Measurements from ENCODE around the gene NPRL2.

NPRL2 gene

GRCh38 chr3:50323614-50324199 is 26.9 kb downstream of the NPRL2 start:
- TF ChIP-seq CTCF (IDR thresholded peaks at IDR 0.05; ENCODE audit: low read depth, low read length), result peak; percentile 9
- H3K4me3 ChIP-seq (replicated peaks in 1 of 2; ENCODE audit: low read depth in 2 of 2, low read length in 2 of 2), result no peak overlapping the region
- DNase-seq (ENCODE audit: low read depth in 2 of 2), result peak; percentile 23 to 38

GRCh38 chr3:50323092-50323600 is 27.4 kb downstream of the NPRL2 start:
- no peak for TF ChIP-seq CTCF (IDR thresholded peaks at IDR 0.05; ENCODE audit: low read depth, low read length)
- peak; percentile 45 to 47 for DNase-seq (ENCODE audit: low read depth in 2 of 2)
- no peak overlapping the region for H3K4me3 ChIP-seq (replicated peaks in 1 of 2; ENCODE audit: low read depth in 2 of 2, low read length in 2 of 2)

- no peak for TF ChIP-seq CTCF (IDR thresholded peaks at IDR 0.05; ENCODE audit: low read depth, low read length)
Measured at GRCh38 chr3:50322386-50323091, 28.0 kb downstream of the NPRL2 start, which contains the start of gene HYAL2. HYAL2 (minus strand) TSS chr3:50322745; CDS start chr3:50320489, 2,256 bp downstream.

GRCh38 chr3:50322115-50322385 is 28.5 kb downstream of the NPRL2 start:
- peak overlapping the region; percentile 72 to 74 for H3K4me3 ChIP-seq (replicated peaks in 1 of 2; ENCODE audit: low read depth in 2 of 2, low read length in 2 of 2)
- DNase-seq (ENCODE audit: low read depth in 2 of 2), result no peak
- TF ChIP-seq CTCF (IDR thresholded peaks at IDR 0.05; ENCODE audit: low read depth, low read length), result no peak

More at GRCh38 chr3:50322386-50323091, 28.0 kb downstream of the NPRL2 start, which contains the start of gene HYAL2:
- peak within 1 kb of the TSS; percentile 72 to 74 for H3K4me3 ChIP-seq (replicated peaks in 1 of 2; ENCODE audit: low read depth in 2 of 2, low read length in 2 of 2)
- DNase-seq (ENCODE audit: low read depth in 2 of 2), result peak; percentile 29 to 76

GRCh38 chr3:50321336-50322114 is 29.1 kb downstream of the NPRL2 start:
- H3K4me3 ChIP-seq (replicated peaks in 1 of 2; ENCODE audit: low read depth in 2 of 2, low read length in 2 of 2), result peak overlapping the region; percentile 72 to 74
- TF ChIP-seq CTCF (IDR thresholded peaks at IDR 0.05; ENCODE audit: low read depth, low read length), result peak; percentile 47
- DNase-seq (ENCODE audit: low read depth in 2 of 2), result peak; percentile 88 to 92

- H3K4me3 ChIP-seq (replicated peaks in 1 of 2; ENCODE audit: low read depth in 2 of 2, low read length in 2 of 2), result peak overlapping the region; percentile 72 to 74
- peak; percentile 60 to 76 for DNase-seq (ENCODE audit: low read depth in 2 of 2)
- no peak for TF ChIP-seq CTCF (IDR thresholded peaks at IDR 0.05; ENCODE audit: low read depth, low read length)
Measured at GRCh38 chr3:50320853-50321335, 29.7 kb downstream of the NPRL2 start.

Measured in cardiac fibroblast (primary cell).